Measurements from ENCODE around the gene FUT3.
"Not testable (repeated sequence)": the region's sequence is repeated elsewhere in the genome, so short reads cannot be mapped to it uniquely, and the experiment has no call there.

The FUT3 gene

GRCh38 chr19:5857203-5858081 lies 6.2 kb upstream of the FUT3 start:
- TF ChIP-seq CTCF (IDR thresholded peaks at IDR 0.05; ENCODE audit: low read depth, low read length) = no peak
- H3K4me3 ChIP-seq (replicated peaks in 1 of 2; ENCODE audit: low read depth in 2 of 2, low read length in 2 of 2) = no peak overlapping the region
- DNase-seq (ENCODE audit: low read depth in 2 of 2) = no peak

GRCh38 chr19:5855151-5855550 lies 3.9 kb upstream of the FUT3 start:
- DNase-seq (ENCODE audit: low read depth in 2 of 2); H3K4me3 ChIP-seq (replicated peaks in 1 of 2; ENCODE audit: low read depth in 2 of 2, low read length in 2 of 2): not testable (repeated sequence)

- not testable (repeated sequence) for DNase-seq (ENCODE audit: low read depth in 2 of 2); H3K4me3 ChIP-seq (replicated peaks in 1 of 2; ENCODE audit: low read depth in 2 of 2, low read length in 2 of 2)
These were observed 2.9 kb upstream of the FUT3 start for GRCh38 chr19:5854121-5854520.

- TF ChIP-seq CTCF (IDR thresholded peaks at IDR 0.05; ENCODE audit: low read depth, low read length) = no peak
- DNase-seq (ENCODE audit: low read depth in 2 of 2) = peak; percentile 75 to 77
- no peak overlapping the region for H3K4me3 ChIP-seq (replicated peaks in 1 of 2; ENCODE audit: low read depth in 2 of 2, low read length in 2 of 2)
These were observed 431 bp downstream of the FUT3 start for GRCh38 chr19:5850743-5851293.

GRCh38 chr19:5850189-5850588 lies 1.1 kb downstream of the FUT3 start:
- TF ChIP-seq CTCF (IDR thresholded peaks at IDR 0.05; ENCODE audit: low read depth, low read length) = no peak
- no peak overlapping the region for H3K4me3 ChIP-seq (replicated peaks in 1 of 2; ENCODE audit: low read depth in 2 of 2, low read length in 2 of 2)
- no peak for DNase-seq (ENCODE audit: low read depth in 2 of 2)

- H3K4me3 ChIP-seq (replicated peaks in 1 of 2; ENCODE audit: low read depth in 2 of 2, low read length in 2 of 2); DNase-seq (ENCODE audit: low read depth in 2 of 2): not testable (repeated sequence)
These were observed 2.6 kb downstream of the FUT3 start for GRCh38 chr19:5848621-5849020.

GRCh38 chr19:5847846-5848245 lies 3.4 kb downstream of the FUT3 start:
- not testable (repeated sequence) for H3K4me3 ChIP-seq (replicated peaks in 1 of 2; ENCODE audit: low read depth in 2 of 2, low read length in 2 of 2); DNase-seq (ENCODE audit: low read depth in 2 of 2)

- DNase-seq (ENCODE audit: low read depth in 2 of 2) = no peak
- H3K4me3 ChIP-seq (replicated peaks in 1 of 2; ENCODE audit: low read depth in 2 of 2, low read length in 2 of 2) = no peak overlapping the region
- no peak for TF ChIP-seq CTCF (IDR thresholded peaks at IDR 0.05; ENCODE audit: low read depth, low read length)
These were observed 6.5 kb downstream of the FUT3 start for GRCh38 chr19:5844456-5845433.
